CD4-positive, alpha-beta T cell treated with Interleukin-17A for 4 hours (primary cell): ENCODE data around the gene ANKRD66.
"Not testable (repeated sequence)": the region's sequence is repeated elsewhere in the genome, so short reads cannot be mapped to it uniquely, and the experiment has no call there.

ENCODE experiments used
- DNase-seq: peaks from one replicate; pipeline ENCODE4 v3.0.0-alpha.2; 2020; ENCODE audit warnings: mixed read lengths

Gene ANKRD66

GRCh38 chr6:46756469-46757213 lies 9.9 kb downstream of the ANKRD66 start:
- no peak for DNase-seq

GRCh38 chr6:46757214-46757596 lies 10.5 kb downstream of the ANKRD66 start:
- no peak for DNase-seq

DNA sequence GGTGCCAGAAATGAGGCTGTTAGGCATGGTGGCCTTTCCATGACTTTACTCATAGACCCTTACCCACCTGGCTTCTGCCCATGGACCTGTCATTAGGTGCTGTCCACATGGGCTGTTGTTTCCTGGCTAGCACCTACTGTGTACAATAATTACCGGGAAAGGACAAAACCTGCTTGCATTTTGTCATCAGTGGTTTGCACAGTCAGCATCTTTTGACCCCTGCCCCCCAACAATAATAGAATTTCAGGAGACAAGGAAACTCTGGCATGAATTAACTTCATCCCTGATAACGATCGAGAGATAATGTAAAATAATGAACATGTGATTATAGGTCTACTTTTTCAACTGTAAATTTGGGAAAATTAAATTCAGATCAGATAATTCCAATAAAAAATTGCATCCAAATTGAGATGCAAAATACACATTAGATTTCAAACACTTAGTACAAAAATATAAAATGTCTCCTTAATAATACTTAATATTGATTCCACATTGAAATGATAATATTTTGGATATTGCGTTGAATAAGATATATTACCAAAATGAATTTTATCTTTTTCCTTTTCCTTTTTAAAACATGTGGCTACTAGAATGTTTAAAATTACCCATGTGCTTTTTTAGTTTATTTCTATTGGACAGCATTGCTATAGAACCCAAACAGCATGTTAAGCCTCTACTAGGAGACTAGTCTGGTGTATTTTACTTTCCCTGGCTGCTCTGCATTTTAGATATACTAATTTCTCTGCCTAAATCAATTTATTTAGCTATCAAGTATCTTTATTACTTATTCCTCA lies 12.4 kb downstream of the ANKRD66 start:
- DNase-seq, result no peak

DNA sequence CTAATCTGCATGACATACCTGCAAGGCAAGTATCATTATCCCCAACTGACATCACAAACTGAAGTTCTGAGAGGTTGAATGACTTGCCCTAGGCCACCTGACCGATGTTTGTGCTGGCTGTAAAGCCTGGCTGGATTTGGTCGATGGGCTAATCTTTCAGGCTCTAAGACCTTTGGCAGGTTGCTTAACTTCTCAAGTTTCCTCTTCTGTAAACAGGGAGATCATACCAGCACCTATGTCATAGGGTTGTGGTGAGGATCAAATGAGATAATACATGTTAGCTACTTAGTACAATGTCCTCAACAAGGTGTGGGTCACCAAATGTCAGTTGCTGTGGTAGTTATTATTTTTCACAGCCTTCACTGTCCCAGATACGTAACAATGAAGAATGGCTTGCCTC lies 14.2 kb downstream of the ANKRD66 start:
- no peak for DNase-seq

GRCh38 chr6:46763466-46763865 lies 16.7 kb downstream of the ANKRD66 start:
- DNase-seq, result no peak

DNA sequence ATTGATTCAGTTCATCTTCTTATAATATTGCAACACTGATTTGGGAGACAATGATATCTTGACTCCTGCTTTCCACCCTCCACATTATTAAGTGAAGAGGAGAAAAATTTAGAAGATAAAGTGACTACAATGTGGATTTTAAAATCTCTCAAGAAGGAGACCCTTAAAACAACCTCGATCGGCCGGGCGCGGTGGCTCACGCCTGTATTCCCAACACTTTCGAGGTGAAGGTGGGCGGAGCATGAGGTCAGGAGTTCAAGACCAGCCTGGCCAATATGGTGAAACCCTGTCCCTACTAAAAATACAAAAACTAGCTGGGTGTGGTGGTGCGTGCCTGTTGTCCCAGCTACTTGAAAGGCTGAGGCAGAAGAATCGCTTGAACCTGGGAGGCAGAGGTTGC lies 17.5 kb downstream of the ANKRD66 start:
- not testable (repeated sequence) for DNase-seq

GRCh38 chr6:46764961-46765360 lies 18.2 kb downstream of the ANKRD66 start:
- DNase-seq, result no peak

- no peak for DNase-seq
Measured at GRCh38 chr6:46772016-46772415, 25.3 kb downstream of the ANKRD66 start.

- no peak for DNase-seq
Measured at GRCh38 chr6:46772762-46773161, 26.0 kb downstream of the ANKRD66 start.

GRCh38 chr6:46773201-46773855 lies 26.6 kb downstream of the ANKRD66 start:
- no peak for DNase-seq

GRCh38 chr6:46774736-46775135 lies 28.0 kb downstream of the ANKRD66 start:
- not testable (repeated sequence) for DNase-seq

DNA sequence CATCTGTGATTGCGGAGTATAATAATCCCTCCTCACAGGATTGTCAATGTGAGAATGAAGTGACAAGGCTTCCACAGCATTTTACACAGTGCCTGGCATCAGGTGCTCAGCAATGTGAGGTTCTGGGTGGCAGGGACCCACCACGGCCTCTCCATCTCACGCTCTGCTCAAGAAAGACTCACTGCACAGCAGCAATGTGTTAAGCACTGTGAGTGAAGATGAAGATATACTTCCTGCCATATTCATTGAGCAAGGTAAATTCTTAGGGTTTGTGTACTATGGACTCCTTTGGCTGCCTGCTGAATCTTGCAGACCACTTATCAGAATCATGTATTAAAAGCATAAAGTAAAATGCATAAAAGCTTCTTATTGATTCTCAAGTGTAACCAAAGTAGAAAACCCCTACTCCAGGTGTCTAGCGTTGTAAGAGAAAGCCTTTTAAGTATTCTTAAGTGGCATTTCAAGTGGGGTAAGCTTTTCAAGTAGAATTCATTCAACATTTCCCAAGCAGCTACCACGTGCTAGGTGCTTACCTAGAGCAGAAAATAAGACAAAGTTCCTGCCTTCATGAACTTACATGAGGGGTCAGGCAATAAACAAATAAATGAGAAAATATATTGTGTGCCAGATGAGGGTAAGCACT lies 29.5 kb downstream of the ANKRD66 start:
- no peak for DNase-seq

DNA sequence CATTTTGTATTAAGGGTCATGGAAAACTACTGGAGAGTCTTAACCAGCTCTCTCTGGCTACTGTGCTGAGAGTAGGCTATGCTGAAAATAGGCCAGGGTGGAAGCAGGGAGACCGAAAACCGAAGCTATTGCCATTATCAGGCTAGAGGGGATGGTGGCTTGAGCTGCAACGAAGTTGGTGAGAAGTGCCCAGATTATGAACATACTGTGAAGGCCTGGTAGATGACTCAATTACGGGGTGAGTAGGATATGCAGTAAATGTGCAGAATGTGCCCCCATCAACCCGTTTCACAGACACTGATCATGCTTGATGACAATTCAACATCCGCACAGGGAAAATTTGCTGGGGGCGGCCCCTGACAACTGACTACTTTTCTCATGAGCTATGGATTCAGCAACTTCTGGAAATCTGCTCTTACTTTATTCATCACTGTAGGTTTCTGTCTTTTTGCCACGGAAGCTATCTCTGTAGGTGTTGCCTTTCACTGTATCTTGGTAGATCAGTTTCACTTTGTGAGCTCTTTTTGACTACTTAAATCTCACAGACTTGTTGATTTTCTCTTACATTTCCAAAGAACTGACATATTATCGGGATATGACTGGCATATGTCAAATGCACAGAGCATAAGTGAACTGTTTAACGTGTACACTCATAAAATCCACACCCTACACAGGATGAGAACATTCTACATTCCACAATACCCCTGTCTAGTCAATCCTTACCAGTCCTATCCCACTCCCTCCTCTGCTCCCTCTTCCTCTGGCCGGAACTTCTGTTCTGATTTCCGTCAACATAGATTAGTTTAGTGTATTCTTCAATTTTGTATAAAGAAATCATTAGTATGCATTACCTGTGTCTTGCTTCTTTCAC lies 31.0 kb downstream of the ANKRD66 start:
- no peak for DNase-seq

GRCh38 chr6:46781478-46782378 lies 35.0 kb downstream of the ANKRD66 start:
- no peak for DNase-seq

GRCh38 chr6:46784535-46784934 lies 37.8 kb downstream of the ANKRD66 start:
- no peak for DNase-seq

- DNase-seq, result no peak
Measured at GRCh38 chr6:46787871-46788540, 41.3 kb downstream of the ANKRD66 start.

GRCh38 chr6:46788791-46789190 lies 42.1 kb downstream of the ANKRD66 start:
- DNase-seq, result no peak

GRCh38 chr6:46789434-46790354 lies 43.0 kb downstream of the ANKRD66 start:
- no peak for DNase-seq

DNA sequence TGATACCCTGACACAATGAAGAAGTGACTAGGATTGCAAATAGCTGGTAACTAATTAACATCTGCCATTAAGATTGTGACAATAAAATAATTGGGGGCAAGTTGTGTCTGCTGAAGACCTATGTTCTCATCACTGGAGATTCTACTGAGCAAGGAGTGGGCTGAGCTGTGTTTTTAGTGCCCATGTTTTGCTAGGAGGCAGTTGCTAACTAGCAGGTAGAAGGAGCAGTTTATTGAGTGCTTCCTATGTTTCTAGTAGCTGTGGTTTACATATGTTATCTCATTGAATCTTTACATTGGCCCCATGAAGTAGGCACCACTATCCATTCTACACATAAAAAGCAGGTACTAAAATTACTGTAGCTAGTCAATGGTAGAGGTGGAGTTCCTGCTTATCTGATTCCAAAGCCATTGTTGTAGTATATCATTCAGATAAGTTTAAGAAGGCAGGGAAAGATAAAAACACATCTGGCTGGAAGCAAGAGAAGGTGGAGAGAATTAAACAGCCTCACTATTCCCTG lies 43.7 kb downstream of the ANKRD66 start:
- DNase-seq, result no peak
